ENCODE results near the gene VARS2. TPM values are rescaled to one million over a fixed set of nuclear protein-coding genes. Genes with fewer than 3 reads are reported as not detected.
A peak's percentile ranks its signal among the peaks of the same experiment; 100 is the strongest.

Gene VARS2
- total RNA-seq, 1 donor from 2014 or later, result 79.4 TPM

- Mint-ChIP-seq H3K4me3 (peak overlapping the region; percentile 96), H3K9me3 (no peaks in the 10 kb centered on the region), H3K27me3 (no peaks in the 10 kb centered on the region), H3K4me1 (ENCODE audit: unreplicated experiment) (peaks cover 30% of the 10 kb centered on the region), H3K27ac (peak overlapping the region; percentile 95), H3K36me3 (peaks cover 28% of the 10 kb centered on the region)
- no peak for TF ChIP-seq CTCF (conservative IDR thresholded peaks at IDR 0.05)
- DNase-seq (ENCODE audit: extremely low spot score, unreplicated experiment), result no peak
Measured at GRCh38 chr6:30914854-30915590, 984 bp downstream of the VARS2 start.

GRCh38 chr6:30915591-30915946 lies 1.5 kb downstream of the VARS2 start:
- no peaks in the 10 kb centered on the region for H3K27me3 Mint-ChIP-seq
- H3K36me3 Mint-ChIP-seq, result peaks cover 28% of the 10 kb centered on the region
- no peak for DNase-seq (ENCODE audit: extremely low spot score, unreplicated experiment)
- TF ChIP-seq CTCF (conservative IDR thresholded peaks at IDR 0.05), result peak; percentile 74
- H3K4me1 Mint-ChIP-seq (ENCODE audit: unreplicated experiment), result peaks cover 30% of the 10 kb centered on the region
- peak overlapping the region; percentile 95 for H3K27ac Mint-ChIP-seq
- H3K4me3 Mint-ChIP-seq, result peak overlapping the region; percentile 86
- no peaks in the 10 kb centered on the region for H3K9me3 Mint-ChIP-seq

GRCh38 chr6:30917041-30917440 lies 3.0 kb downstream of the VARS2 start:
- Mint-ChIP-seq H3K9me3 (no peaks in the 10 kb centered on the region), H3K27ac (no peak overlapping the region), H3K27me3 (no peaks in the 10 kb centered on the region), H3K4me3 (no peak overlapping the region), H3K36me3 (peaks cover 21% of the 10 kb centered on the region), H3K4me1 (ENCODE audit: unreplicated experiment) (peaks cover 30% of the 10 kb centered on the region)
- no peak for DNase-seq (ENCODE audit: extremely low spot score, unreplicated experiment)
- TF ChIP-seq CTCF (conservative IDR thresholded peaks at IDR 0.05), result no peak

GRCh38 chr6:30917487-30917886 lies 3.4 kb downstream of the VARS2 start:
- Mint-ChIP-seq H3K27me3 (no peaks in the 10 kb centered on the region), H3K4me3 (no peak overlapping the region), H3K36me3 (peaks cover 17% of the 10 kb centered on the region), H3K9me3 (no peaks in the 10 kb centered on the region), H3K27ac (no peak overlapping the region), H3K4me1 (ENCODE audit: unreplicated experiment) (peaks cover 30% of the 10 kb centered on the region)
- no peak for TF ChIP-seq CTCF (conservative IDR thresholded peaks at IDR 0.05)
- no peak for DNase-seq (ENCODE audit: extremely low spot score, unreplicated experiment)

GRCh38 chr6:30918670-30919069 lies 4.6 kb downstream of the VARS2 start:
- no peak overlapping the region for H3K27ac Mint-ChIP-seq
- H3K4me1 Mint-ChIP-seq (ENCODE audit: unreplicated experiment), result peaks cover 22% of the 10 kb centered on the region
- H3K9me3 Mint-ChIP-seq, result no peaks in the 10 kb centered on the region
- no peaks in the 10 kb centered on the region for H3K27me3 Mint-ChIP-seq
- H3K4me3 Mint-ChIP-seq, result no peak overlapping the region
- TF ChIP-seq CTCF (conservative IDR thresholded peaks at IDR 0.05), result no peak
- DNase-seq (ENCODE audit: extremely low spot score, unreplicated experiment), result no peak
- H3K36me3 Mint-ChIP-seq, result peaks cover 11% of the 10 kb centered on the region
